Naive thymus-derived CD8-positive, alpha-beta T cell (primary cell): ENCODE results near the gene RNF180. TPM values are rescaled to one million over a fixed set of nuclear protein-coding genes. Genes with fewer than 3 reads are reported as not detected.

Experiments used
- ATAC-seq, 2 donors: fragments of 150-1000 bp; cut with Tn5 transposase in 1 of 2; sonication (Bioruptor Pico), chemical (Tn5 transposase) in 1 of 2; 1 replicate in 1 of 2; 2 replicates in 1 of 2; pipeline ENCODE4 v1.10.0; 2021; ENCODE audit warnings: mild to moderate bottlenecking in 2 of 2, moderate library complexity in 2 of 2
- POLR2A ChIA-PET: fragments of 350-600 bp; sonication (Branson Sonifier 250); formaldehyde crosslinking; loops from one replicate; lab custom pipeline; 2021; ENCODE audit warnings: antibody characterized with exemption; lab: Charles Lee
- DNase-seq, 10 donors: peaks; one replicate each; pipeline versions ENCODE4 v3.0.0 to v3.0.0-alpha.2; 2020 to 2022
- H3K27ac Mint-ChIP-seq, 10 donors: one replicate each; pipeline ENCODE4 v1.8.0; 2020 to 2022; ENCODE audit warnings: mild to moderate bottlenecking in 10 of 10, mixed read lengths in 10 of 10, moderate library complexity in 4 of 10, inconsistent platforms in 1 of 10
- H3K27me3 Mint-ChIP-seq, 5 donors: one replicate each; pipeline ENCODE4 v1.8.0; 2021 to 2022; ENCODE audit warnings: mixed read lengths in 5 of 5
- H3K36me3 Mint-ChIP-seq, 3 donors: one replicate each; pipeline ENCODE4 v1.8.0; 2020 to 2022; ENCODE audit warnings: mixed read lengths in 3 of 3, mild to moderate bottlenecking in 2 of 3, inconsistent platforms in 1 of 3
- H3K4me1 Mint-ChIP-seq, 4 donors: one replicate each; pipeline ENCODE4 v1.8.0; 2021 to 2022; ENCODE audit warnings: mixed read lengths in 4 of 4
- H3K4me3 Mint-ChIP-seq, 10 donors: one replicate each; pipeline ENCODE4 v1.8.0; 2020 to 2022; ENCODE audit warnings: mild to moderate bottlenecking in 10 of 10, mixed read lengths in 10 of 10, moderate library complexity in 6 of 10, inconsistent platforms in 1 of 10
- H3K9me3 Mint-ChIP-seq, 9 donors: one replicate each; pipeline ENCODE4 v1.8.0; 2020 to 2022; ENCODE audit warnings: mixed read lengths in 9 of 9, mild to moderate bottlenecking in 3 of 9, inconsistent platforms in 1 of 9, moderate library complexity in 1 of 9
- polyA plus RNA-seq, 3 donors: library from polyadenylated mRNA; unstranded; fragments of 300-500 nt; fragmentation: Illumina TruSeq; gene quantifications; one replicate each; pipeline ENCODE4 v1.2.3, GENCODE V29; 2021
- total RNA-seq, 8 experiments: library from RNA in 2 of 8; stranded (reverse) in 2 of 8; gene quantifications; one replicate each; pipeline ENCODE4 v1.2.3 and lab custom pipeline; 2021 to 2026

RNF180 gene
- total and polyA plus RNA-seq, 5 experiments from 2014 or later: not detected

GRCh38 chr5:64188776-64189175 is 23.1 kb downstream of the RNF180 start:
- Mint-ChIP-seq H3K27me3 (peaks cover 0 to 3% (median 0%) of the 10 kb centered on the region in 5 donors), H3K4me3 (no peak overlapping the region), H3K4me1 (no peaks in the 10 kb centered on the region), H3K9me3 (peaks cover 0 to 3% (median 0%) of the 10 kb centered on the region in 9 donors), H3K27ac (no peak overlapping the region), H3K36me3 (no peaks in the 10 kb centered on the region)
- DNase-seq: no peak
- POLR2A ChIA-PET: no interaction called here
- no peak for ATAC-seq

DNA sequence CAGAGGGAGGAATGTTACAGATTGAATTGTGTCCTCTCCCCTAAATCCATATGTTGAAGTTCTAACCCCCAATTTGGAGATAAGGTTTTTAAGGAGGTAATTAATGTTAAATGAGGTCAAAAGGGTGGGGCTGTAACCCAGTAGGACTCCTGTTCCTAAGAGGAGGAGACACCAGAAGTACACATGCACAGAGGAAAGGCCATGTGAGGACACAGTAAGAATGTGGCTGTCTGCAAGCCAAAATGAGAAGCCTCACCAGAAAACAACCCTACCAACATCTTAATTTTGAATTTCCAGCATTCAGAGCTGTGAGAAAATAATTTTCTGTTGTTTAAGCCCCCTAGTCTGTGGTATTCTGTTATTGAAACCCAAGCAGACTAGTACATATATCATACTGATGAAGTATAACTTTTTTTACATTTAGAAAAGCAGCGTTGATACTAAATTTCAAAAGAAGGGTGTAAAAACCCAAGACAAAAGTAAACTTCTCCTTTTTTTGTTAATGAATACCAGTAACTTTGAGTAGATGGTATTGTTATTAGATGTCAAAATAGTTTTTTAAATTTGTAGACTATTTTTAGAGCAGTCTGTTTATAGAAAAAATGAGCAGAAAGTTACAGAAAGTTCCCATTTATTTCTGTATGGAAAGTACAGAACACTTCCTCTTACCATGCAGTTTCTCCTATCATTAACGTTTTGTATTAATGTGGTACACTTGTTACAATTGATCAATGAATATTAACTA is 25.1 kb downstream of the RNF180 start:
- ATAC-seq (no peak), DNase-seq (no peak)
- H3K36me3 Mint-ChIP-seq: no peaks in the 10 kb centered on the region
- POLR2A ChIA-PET: no interaction called here
- H3K27me3 Mint-ChIP-seq: no peaks in the 10 kb centered on the region
- no peak overlapping the region for H3K27ac Mint-ChIP-seq
- H3K4me3 Mint-ChIP-seq: no peak overlapping the region
- no peaks in the 10 kb centered on the region for H3K4me1 Mint-ChIP-seq
- peaks cover 0 to 9% (median 0%) of the 10 kb centered on the region in 9 donors for H3K9me3 Mint-ChIP-seq

GRCh38 chr5:64195981-64196380 is 30.3 kb downstream of the RNF180 start:
- no peak for DNase-seq
- Mint-ChIP-seq H3K9me3 (peaks cover 0 to 9% (median 0%) of the 10 kb centered on the region in 9 donors), H3K4me3 (no peak overlapping the region), H3K27ac (no peak overlapping the region), H3K27me3 (no peaks in the 10 kb centered on the region), H3K36me3 (no peaks in the 10 kb centered on the region), H3K4me1 (no peaks in the 10 kb centered on the region)
- no peak for ATAC-seq
- POLR2A ChIA-PET: no interaction called here

- Mint-ChIP-seq H3K9me3 (peaks cover 0 to 9% (median 0%) of the 10 kb centered on the region in 9 donors), H3K4me3 (no peak overlapping the region), H3K4me1 (no peaks in the 10 kb centered on the region), H3K36me3 (no peaks in the 10 kb centered on the region), H3K27ac (no peak overlapping the region), H3K27me3 (peaks cover 0 to 4% (median 0%) of the 10 kb centered on the region in 5 donors)
- DNase-seq (no peak), ATAC-seq (no peak)
- POLR2A ChIA-PET: no interaction called here
Observed at GRCh38 chr5:64199425-64199824, 33.8 kb downstream of the RNF180 start.

GRCh38 chr5:64201996-64202395 is 36.4 kb downstream of the RNF180 start:
- H3K4me3 Mint-ChIP-seq: no peak overlapping the region
- peaks cover 0 to 6% (median 0%) of the 10 kb centered on the region in 5 donors for H3K27me3 Mint-ChIP-seq
- POLR2A ChIA-PET: no interaction called here
- ATAC-seq (no peak), DNase-seq (no peak)
- no peaks in the 10 kb centered on the region for H3K36me3 Mint-ChIP-seq
- H3K4me1 Mint-ChIP-seq: no peaks in the 10 kb centered on the region
- peaks cover 0 to 3% (median 0%) of the 10 kb centered on the region in 9 donors for H3K9me3 Mint-ChIP-seq
- no peak overlapping the region for H3K27ac Mint-ChIP-seq

DNA sequence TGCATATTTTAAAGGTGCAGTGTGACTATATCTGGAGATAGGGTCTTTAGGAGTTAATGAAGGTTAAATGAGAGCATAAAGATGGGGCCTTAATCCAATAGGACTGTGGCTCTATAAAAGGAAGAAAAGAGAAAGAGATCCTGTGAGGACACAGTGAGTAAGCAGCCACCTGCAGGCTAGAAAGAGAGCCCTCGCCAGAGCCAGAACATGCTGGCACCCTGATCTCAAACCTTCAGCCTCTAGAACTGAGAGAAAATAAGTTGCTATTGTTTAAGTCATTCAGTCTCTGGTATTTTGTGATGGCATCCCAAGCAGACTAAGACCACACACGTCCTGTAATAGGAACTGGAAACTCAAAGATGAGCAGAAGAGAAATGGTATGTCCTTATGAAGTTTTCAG is 41.0 kb downstream of the RNF180 start:
- peaks cover 0 to 8% (median 5%) of the 10 kb centered on the region in 5 donors for H3K27me3 Mint-ChIP-seq

GRCh38 chr5:64207978-64208377 is 42.3 kb downstream of the RNF180 start:
- DNase-seq: no peak
- Mint-ChIP-seq H3K9me3 (no peaks in the 10 kb centered on the region), H3K36me3 (no peaks in the 10 kb centered on the region), H3K4me1 (no peaks in the 10 kb centered on the region), H3K4me3 (no peak overlapping the region), H3K27me3 (peaks cover 0 to 8% (median 3%) of the 10 kb centered on the region in 5 donors), H3K27ac (no peak overlapping the region)
- POLR2A ChIA-PET: no interaction called here
- ATAC-seq: no peak

More for the DNA sequence above, 41.0 kb downstream of the RNF180 start:
- no peak overlapping the region for H3K27ac Mint-ChIP-seq
- POLR2A ChIA-PET: no interaction called here
- H3K36me3 Mint-ChIP-seq: no peaks in the 10 kb centered on the region
- DNase-seq (no peak), ATAC-seq (no peak)
- no peaks in the 10 kb centered on the region for H3K4me1 Mint-ChIP-seq
- H3K4me3 Mint-ChIP-seq: no peak overlapping the region
- no peaks in the 10 kb centered on the region for H3K9me3 Mint-ChIP-seq

GRCh38 chr5:64209353-64209752 is 43.7 kb downstream of the RNF180 start:
- Mint-ChIP-seq H3K9me3 (no peaks in the 10 kb centered on the region), H3K27ac (no peak overlapping the region), H3K27me3 (peaks cover 0 to 8% (median 2%) of the 10 kb centered on the region in 5 donors), H3K36me3 (no peaks in the 10 kb centered on the region), H3K4me1 (no peaks in the 10 kb centered on the region), H3K4me3 (no peak overlapping the region)
- DNase-seq: no peak
- ATAC-seq: no peak
- POLR2A ChIA-PET: no interaction called here

GRCh38 chr5:64210866-64211265 is 45.2 kb downstream of the RNF180 start:
- POLR2A ChIA-PET: no interaction called here
- peaks cover 0 to 8% (median 0%) of the 10 kb centered on the region in 5 donors for H3K27me3 Mint-ChIP-seq
- H3K9me3 Mint-ChIP-seq: no peaks in the 10 kb centered on the region
- ATAC-seq: no peak
- no peaks in the 10 kb centered on the region for H3K36me3 Mint-ChIP-seq
- no peaks in the 10 kb centered on the region for H3K4me1 Mint-ChIP-seq
- no peak for DNase-seq
- no peak overlapping the region for H3K27ac Mint-ChIP-seq
- H3K4me3 Mint-ChIP-seq: no peak overlapping the region

DNA sequence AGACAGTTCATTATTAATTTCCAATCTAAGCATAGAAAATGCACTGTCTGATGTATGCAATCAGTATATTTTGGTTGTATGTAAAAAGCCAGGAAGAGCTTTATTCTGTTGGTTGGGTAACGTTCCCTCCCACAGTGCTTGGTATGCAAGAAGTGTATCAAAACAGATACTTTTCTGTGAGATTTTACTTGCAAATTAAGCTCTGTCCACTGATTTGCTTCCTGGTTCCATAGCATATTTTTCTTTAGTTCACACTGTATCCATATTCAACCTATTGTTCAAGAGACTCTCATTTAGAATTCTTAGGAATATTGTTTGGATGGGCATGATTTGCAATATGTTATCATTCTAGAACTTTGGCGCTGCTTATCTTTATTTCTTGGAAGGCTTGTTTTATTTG is 47.4 kb downstream of the RNF180 start:
- Mint-ChIP-seq H3K36me3 (no peaks in the 10 kb centered on the region), H3K27me3 (peaks cover 0 to 8% (median 0%) of the 10 kb centered on the region in 5 donors), H3K27ac (no peak overlapping the region), H3K4me1 (no peaks in the 10 kb centered on the region), H3K9me3 (no peaks in the 10 kb centered on the region), H3K4me3 (no peak overlapping the region)
- ATAC-seq: no peak
- POLR2A ChIA-PET: no interaction called here
- DNase-seq: no peak

GRCh38 chr5:64213531-64213930 is 47.9 kb downstream of the RNF180 start:
- no peaks in the 10 kb centered on the region for H3K9me3 Mint-ChIP-seq
- H3K4me1 Mint-ChIP-seq: no peaks in the 10 kb centered on the region
- POLR2A ChIA-PET: no interaction called here
- H3K27me3 Mint-ChIP-seq: peaks cover 0 to 8% (median 0%) of the 10 kb centered on the region in 5 donors
- no peak overlapping the region for H3K27ac Mint-ChIP-seq
- H3K36me3 Mint-ChIP-seq: no peaks in the 10 kb centered on the region
- ATAC-seq: no peak
- H3K4me3 Mint-ChIP-seq: no peak overlapping the region
- no peak for DNase-seq

- H3K27me3 Mint-ChIP-seq: peaks cover 0 to 8% (median 0%) of the 10 kb centered on the region in 5 donors
- no peaks in the 10 kb centered on the region for H3K9me3 Mint-ChIP-seq
- ATAC-seq (no peak), DNase-seq (no peak)
- POLR2A ChIA-PET: no interaction called here
- no peaks in the 10 kb centered on the region for H3K36me3 Mint-ChIP-seq
- H3K4me1 Mint-ChIP-seq: no peaks in the 10 kb centered on the region
- no peak overlapping the region for H3K27ac Mint-ChIP-seq
- no peak overlapping the region for H3K4me3 Mint-ChIP-seq
Observed at GRCh38 chr5:64214132-64214531, 48.5 kb downstream of the RNF180 start.

- Mint-ChIP-seq H3K27me3 (no peaks in the 10 kb centered on the region), H3K27ac (no peak overlapping the region), H3K4me1 (no peaks in the 10 kb centered on the region), H3K9me3 (no peaks in the 10 kb centered on the region), H3K4me3 (no peak overlapping the region), H3K36me3 (no peaks in the 10 kb centered on the region)
- ATAC-seq: no peak
- POLR2A ChIA-PET: no interaction called here
- no peak for DNase-seq
Observed at GRCh38 chr5:64221911-64222310, 56.3 kb downstream of the RNF180 start.
